ENCODE results near the gene SYNGR3. TPM values are rescaled to one million over a fixed set of nuclear protein-coding genes. Genes with fewer than 3 reads are reported as not detected.
"Not testable (repeated sequence)": the region's sequence is repeated elsewhere in the genome, so short reads cannot be mapped to it uniquely, and the experiment has no call there.

SYNGR3 gene
- polyA plus RNA-seq, 4 donors, result 0.45 to 5.4 (median 0.92) TPM

DNA sequence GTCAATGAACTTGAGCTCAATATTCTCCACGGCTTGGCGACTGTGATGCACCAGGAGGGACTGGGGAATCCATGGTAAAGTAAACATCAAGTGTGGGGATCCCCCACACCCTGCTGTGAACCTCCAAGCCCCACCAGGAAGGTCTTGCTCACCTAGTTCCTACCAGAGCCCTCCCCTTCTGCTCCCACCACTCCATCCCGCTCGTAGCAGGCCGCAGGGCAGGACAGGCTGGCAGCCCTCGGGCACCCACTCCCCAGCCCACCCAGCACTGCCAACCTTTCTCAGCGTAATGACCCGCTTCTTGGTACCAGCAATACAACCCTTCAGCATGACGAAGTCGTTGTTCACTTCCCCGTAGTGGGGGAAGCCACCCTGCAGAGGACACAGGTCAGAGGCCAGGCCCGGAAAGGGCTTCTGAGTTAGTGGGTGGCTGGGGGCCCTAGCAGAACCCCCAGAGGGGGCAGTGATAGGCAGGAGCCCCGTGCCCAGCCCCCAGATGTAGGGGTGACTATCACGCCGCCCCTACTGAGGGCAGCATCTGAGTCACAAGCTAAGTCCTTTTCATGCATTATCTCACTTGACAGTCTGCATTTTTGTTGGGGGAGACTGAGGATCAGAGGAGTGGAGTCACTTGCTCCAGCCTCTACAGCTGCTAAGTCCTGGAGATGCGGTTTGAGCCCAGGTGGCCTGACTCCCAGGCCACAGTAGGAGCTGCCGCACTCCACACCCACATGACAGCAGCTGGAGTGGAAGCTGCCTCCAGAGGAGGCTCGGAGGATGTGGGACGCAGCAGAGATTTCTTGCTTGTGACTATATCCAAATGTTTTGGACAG lies 44.0 kb upstream of the SYNGR3 start:
- no peak for DNase-seq
- H3K27me3 ChIP-seq (ENCODE audit: control insufficient read depth in 3 of 3, insufficient read depth in 3 of 3, low read length in 3 of 3), result no peaks in the 10 kb centered on the region
- WGBS, 3 donors, result 85 to 89% (median 85%) methylated on average over 19 of the region's 19 CpGs
- no peak overlapping the region for H3K27ac ChIP-seq (ENCODE audit: low read depth in 1 of 3, low read length in 2 of 3)
- H3K4me3 ChIP-seq (ENCODE audit: low read depth in 1 of 3, low read length in 3 of 3), result no peak overlapping the region
- H3K36me3 ChIP-seq (ENCODE audit: control insufficient read depth in 3 of 3, insufficient read depth in 2 of 3, low read depth in 1 of 3, low read length in 3 of 3), result peaks cover 0 to 6% (median 0%) of the 10 kb centered on the region in 3 donors
- no peak for FAIRE-seq
- no peaks in the 10 kb centered on the region for H3K9me3 ChIP-seq (ENCODE audit: control insufficient read depth in 2 of 2, insufficient read depth in 1 of 2, low read depth in 1 of 2, low read length in 1 of 2)
- H3K4me1 ChIP-seq (ENCODE audit: control insufficient read depth in 3 of 3, insufficient read depth in 2 of 3, low read depth in 1 of 3, low read length in 2 of 3), result peaks cover 0 to 20% (median 0%) of the 10 kb centered on the region in 3 donors

DNA sequence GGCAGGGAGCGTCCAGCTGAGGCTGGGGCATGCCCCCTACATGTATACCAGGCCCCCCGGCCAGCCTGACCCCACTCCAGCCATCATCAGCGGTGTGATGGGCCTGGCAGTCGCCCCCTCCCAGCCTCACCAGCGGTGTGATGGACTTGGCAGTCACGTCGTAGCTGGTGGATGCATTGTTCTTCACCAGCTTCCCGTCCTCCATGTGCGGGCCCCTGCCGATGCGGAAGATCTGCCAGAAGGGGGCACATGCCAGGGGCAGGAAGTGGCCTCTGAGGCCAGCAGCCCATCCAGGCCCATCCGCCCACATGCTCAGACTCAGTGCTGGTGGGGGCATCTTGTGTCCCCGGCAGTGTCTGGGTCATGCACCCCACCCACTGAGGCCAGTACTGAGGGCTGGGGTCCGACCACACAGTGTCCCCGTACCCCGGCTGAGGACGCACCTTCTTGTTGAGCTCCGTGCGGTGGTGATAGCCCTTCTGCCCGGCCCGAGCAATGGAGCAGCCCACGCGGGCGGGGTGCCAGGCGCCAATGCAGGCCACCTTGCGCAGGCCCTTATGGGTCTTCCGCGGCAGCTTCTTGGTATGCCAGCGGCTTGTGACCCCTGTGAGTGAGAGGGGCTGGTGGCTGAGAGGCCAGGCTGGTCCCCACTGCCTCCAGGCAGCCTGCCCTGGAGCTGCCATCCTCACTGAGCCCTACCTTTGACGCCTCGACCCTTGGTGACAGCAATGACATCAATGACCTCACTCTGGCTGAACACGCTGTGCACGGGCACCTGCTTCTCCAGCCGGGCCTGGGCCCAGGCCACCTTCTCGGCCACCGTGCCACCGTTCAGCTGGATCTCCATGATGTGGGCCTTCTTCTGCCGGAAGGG lies 43.0 kb upstream of the SYNGR3 start:
- Histone ChIP-seq H3K27me3 (ENCODE audit: control insufficient read depth in 3 of 3, insufficient read depth in 3 of 3, low read length in 3 of 3) (no peaks in the 10 kb centered on the region), H3K27ac (ENCODE audit: low read depth in 1 of 3, low read length in 2 of 3) (no peak overlapping the region), H3K36me3 (ENCODE audit: control insufficient read depth in 3 of 3, insufficient read depth in 2 of 3, low read depth in 1 of 3, low read length in 3 of 3) (no peaks in the 10 kb centered on the region), H3K4me3 (ENCODE audit: low read depth in 1 of 3, low read length in 3 of 3) (no peak overlapping the region), H3K4me1 (ENCODE audit: control insufficient read depth in 3 of 3, insufficient read depth in 2 of 3, low read depth in 1 of 3, low read length in 2 of 3) (peaks cover 0 to 10% (median 0%) of the 10 kb centered on the region in 3 donors), H3K9me3 (ENCODE audit: control insufficient read depth in 2 of 2, insufficient read depth in 1 of 2, low read depth in 1 of 2, low read length in 1 of 2) (no peaks in the 10 kb centered on the region)
- no peak for FAIRE-seq
- DNase-seq, result no peak
- 86 to 90% (median 89%) methylated on average over 30 to 38 of the region's 38 CpGs for WGBS, 3 donors

DNA sequence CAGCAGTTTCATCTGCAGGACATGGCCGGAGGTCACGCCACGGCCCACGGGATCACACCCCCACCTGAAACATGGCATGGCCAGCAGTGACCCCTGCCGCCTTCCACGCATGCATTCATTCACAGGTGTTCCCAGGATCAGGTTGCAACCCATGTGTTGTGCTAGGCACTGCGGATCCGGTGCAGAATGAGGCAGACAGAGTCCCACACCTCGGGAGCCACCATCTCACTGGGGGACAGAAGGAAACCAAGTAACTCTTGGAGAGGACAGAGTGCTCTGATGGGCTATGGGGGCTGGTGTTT lies 42.5 kb upstream of the SYNGR3 start:
- peaks cover 0 to 4% (median 0%) of the 10 kb centered on the region in 3 donors for H3K4me1 ChIP-seq (ENCODE audit: control insufficient read depth in 3 of 3, insufficient read depth in 2 of 3, low read depth in 1 of 3, low read length in 2 of 3)
- no peak overlapping the region for H3K4me3 ChIP-seq (ENCODE audit: low read depth in 1 of 3, low read length in 3 of 3)
- no peaks in the 10 kb centered on the region for H3K27me3 ChIP-seq (ENCODE audit: control insufficient read depth in 3 of 3, insufficient read depth in 3 of 3, low read length in 3 of 3)
- no peaks in the 10 kb centered on the region for H3K9me3 ChIP-seq (ENCODE audit: control insufficient read depth in 2 of 2, insufficient read depth in 1 of 2, low read depth in 1 of 2, low read length in 1 of 2)
- FAIRE-seq (no peak), DNase-seq (no peak)
- 84 to 92% (median 90%) methylated on average over 9 of the region's 9 CpGs for WGBS, 3 donors
- H3K36me3 ChIP-seq (ENCODE audit: control insufficient read depth in 3 of 3, insufficient read depth in 2 of 3, low read depth in 1 of 3, low read length in 3 of 3), result no peaks in the 10 kb centered on the region
- H3K27ac ChIP-seq (ENCODE audit: low read depth in 1 of 3, low read length in 2 of 3), result no peak overlapping the region

DNA sequence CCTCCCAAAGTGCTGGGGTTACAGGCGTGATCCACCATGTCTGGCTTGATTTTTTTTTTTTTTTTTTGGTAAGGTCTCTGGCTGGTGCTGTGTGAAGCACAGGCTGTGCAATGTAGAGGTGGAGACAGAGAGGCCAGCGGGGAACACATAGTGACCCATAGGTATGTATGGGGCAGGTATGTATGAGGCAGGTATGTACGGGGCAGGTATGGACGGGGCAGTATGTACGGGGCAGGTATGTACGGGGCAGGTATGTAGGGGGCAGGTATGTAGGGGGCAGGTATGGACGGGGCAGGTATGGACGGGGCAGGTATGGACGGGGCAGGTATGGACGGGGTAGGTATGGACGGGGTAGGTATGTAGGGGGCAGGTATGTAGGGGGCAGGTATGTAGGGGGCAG lies 40.3 kb upstream of the SYNGR3 start:
- H3K27me3 ChIP-seq (ENCODE audit: control insufficient read depth in 3 of 3, insufficient read depth in 3 of 3, low read length in 3 of 3), result peaks cover 0 to 3% (median 0%) of the 10 kb centered on the region in 3 donors
- no peak overlapping the region for H3K27ac ChIP-seq (ENCODE audit: low read depth in 1 of 3, low read length in 2 of 3)
- no peak overlapping the region for H3K4me3 ChIP-seq (ENCODE audit: low read depth in 1 of 3, low read length in 3 of 3)
- H3K9me3 ChIP-seq (ENCODE audit: control insufficient read depth in 2 of 2, insufficient read depth in 1 of 2, low read depth in 1 of 2, low read length in 1 of 2), result no peaks in the 10 kb centered on the region
- no peaks in the 10 kb centered on the region for H3K4me1 ChIP-seq (ENCODE audit: control insufficient read depth in 3 of 3, insufficient read depth in 2 of 3, low read depth in 1 of 3, low read length in 2 of 3)
- 91 to 95% (median 93%) methylated on average over 11 of the region's 11 CpGs for WGBS, 3 donors
- H3K36me3 ChIP-seq (ENCODE audit: control insufficient read depth in 3 of 3, insufficient read depth in 2 of 3, low read depth in 1 of 3, low read length in 3 of 3), result no peaks in the 10 kb centered on the region
- FAIRE-seq, result no peak
- no peak for DNase-seq

DNA sequence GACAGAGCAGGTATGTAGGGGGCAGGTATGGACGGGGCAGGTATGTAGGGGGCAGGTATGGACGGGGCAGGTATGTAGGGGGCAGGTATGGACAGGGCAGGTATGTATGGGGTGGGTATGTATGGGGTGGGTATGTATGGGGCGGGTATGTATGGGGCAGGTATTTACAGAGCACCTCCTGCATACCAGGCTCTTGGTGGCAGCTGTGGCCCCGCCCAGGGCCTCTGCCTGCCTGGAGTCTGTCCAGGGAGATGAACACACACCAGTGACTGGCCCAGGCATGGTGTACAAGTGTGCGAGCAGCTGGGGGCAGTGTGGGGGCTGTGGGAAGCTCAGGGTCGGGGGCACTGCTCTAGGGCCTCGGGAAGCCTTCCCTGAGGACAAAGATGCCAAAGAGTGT lies 39.7 kb upstream of the SYNGR3 start:
- no peak for FAIRE-seq
- Histone ChIP-seq H3K27me3 (ENCODE audit: control insufficient read depth in 3 of 3, insufficient read depth in 3 of 3, low read length in 3 of 3) (peaks cover 0 to 5% (median 0%) of the 10 kb centered on the region in 3 donors), H3K4me3 (ENCODE audit: low read depth in 1 of 3, low read length in 3 of 3) (no peak overlapping the region), H3K36me3 (ENCODE audit: control insufficient read depth in 3 of 3, insufficient read depth in 2 of 3, low read depth in 1 of 3, low read length in 3 of 3) (no peaks in the 10 kb centered on the region), H3K9me3 (ENCODE audit: control insufficient read depth in 2 of 2, insufficient read depth in 1 of 2, low read depth in 1 of 2, low read length in 1 of 2) (no peaks in the 10 kb centered on the region), H3K27ac (ENCODE audit: low read depth in 1 of 3, low read length in 2 of 3) (no peak overlapping the region), H3K4me1 (ENCODE audit: control insufficient read depth in 3 of 3, insufficient read depth in 2 of 3, low read depth in 1 of 3, low read length in 2 of 3) (no peaks in the 10 kb centered on the region)
- DNase-seq, result no peak
- WGBS, 3 donors, result 51 to 75% (median 70%) methylated on average over 5 to 7 of the region's 7 CpGs

DNA sequence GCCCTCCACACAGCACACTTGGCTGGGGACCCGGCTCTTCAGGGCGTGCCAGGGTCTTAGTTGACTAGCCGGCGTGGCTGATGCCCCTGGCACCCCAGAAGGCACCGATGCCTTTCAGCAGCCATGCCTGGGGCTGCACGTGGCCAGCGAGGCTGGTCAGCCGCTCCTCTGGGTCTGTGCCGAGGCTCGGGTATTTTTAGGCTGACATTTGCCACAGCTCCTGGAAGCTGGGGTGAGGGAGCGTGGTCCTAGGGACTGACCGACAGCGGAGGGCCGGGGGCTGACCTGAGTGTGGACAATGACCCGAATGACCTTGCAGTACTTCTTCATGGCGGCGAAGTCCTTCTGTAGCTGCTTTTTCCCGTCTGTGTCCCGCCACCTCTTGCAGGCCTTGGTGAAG lies 39.2 kb upstream of the SYNGR3 start:
- no peak for DNase-seq
- WGBS, 3 donors, result 84 to 91% (median 91%) methylated on average over 19 of the region's 19 CpGs
- no peak for FAIRE-seq
- H3K27me3 ChIP-seq (ENCODE audit: control insufficient read depth in 3 of 3, insufficient read depth in 3 of 3, low read length in 3 of 3), result peaks cover 0 to 6% (median 0%) of the 10 kb centered on the region in 3 donors
- H3K9me3 ChIP-seq (ENCODE audit: control insufficient read depth in 2 of 2, insufficient read depth in 1 of 2, low read depth in 1 of 2, low read length in 1 of 2), result no peaks in the 10 kb centered on the region
- no peaks in the 10 kb centered on the region for H3K4me1 ChIP-seq (ENCODE audit: control insufficient read depth in 3 of 3, insufficient read depth in 2 of 3, low read depth in 1 of 3, low read length in 2 of 3)
- H3K36me3 ChIP-seq (ENCODE audit: control insufficient read depth in 3 of 3, insufficient read depth in 2 of 3, low read depth in 1 of 3, low read length in 3 of 3), result no peaks in the 10 kb centered on the region
- no peak overlapping the region for H3K4me3 ChIP-seq (ENCODE audit: low read depth in 1 of 3, low read length in 3 of 3)
- H3K27ac ChIP-seq (ENCODE audit: low read depth in 1 of 3, low read length in 2 of 3), result no peak overlapping the region

DNA sequence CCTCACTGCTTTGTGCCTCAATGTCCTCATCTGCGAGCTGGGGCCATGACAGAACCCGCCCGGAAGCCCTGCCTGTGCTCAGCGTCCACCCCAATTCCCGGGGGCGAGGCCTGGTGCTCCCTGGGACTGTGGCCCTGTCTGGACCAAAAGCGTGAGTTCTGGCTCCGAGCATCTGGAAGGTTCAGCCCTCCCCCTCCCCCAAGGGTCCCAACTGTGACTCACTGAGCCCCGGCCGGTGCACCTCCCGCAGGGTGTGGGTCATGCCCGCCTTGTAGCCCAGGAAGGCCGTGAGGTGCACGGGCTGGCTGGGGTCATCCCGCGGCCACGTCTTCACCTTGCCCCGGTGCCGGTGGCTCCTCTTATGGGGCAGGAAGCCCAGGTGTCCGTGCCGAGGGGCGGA lies 36.0 kb upstream of the SYNGR3 start:
- DNase-seq (no peak), FAIRE-seq (no peak)
- no peak overlapping the region for H3K4me3 ChIP-seq (ENCODE audit: low read depth in 1 of 3, low read length in 3 of 3)
- 85 to 89% (median 87%) methylated on average over 20 to 22 of the region's 22 CpGs for WGBS, 3 donors
- no peaks in the 10 kb centered on the region for H3K36me3 ChIP-seq (ENCODE audit: control insufficient read depth in 3 of 3, insufficient read depth in 2 of 3, low read depth in 1 of 3, low read length in 3 of 3)
- peaks cover 0 to under 1% (median 0%) of the 10 kb centered on the region in 3 donors for H3K4me1 ChIP-seq (ENCODE audit: control insufficient read depth in 3 of 3, insufficient read depth in 2 of 3, low read depth in 1 of 3, low read length in 2 of 3)
- peaks cover 0 to 13% (median 0%) of the 10 kb centered on the region in 3 donors for H3K27me3 ChIP-seq (ENCODE audit: control insufficient read depth in 3 of 3, insufficient read depth in 3 of 3, low read length in 3 of 3)
- H3K27ac ChIP-seq (ENCODE audit: low read depth in 1 of 3, low read length in 2 of 3), result no peak overlapping the region
- H3K9me3 ChIP-seq (ENCODE audit: control insufficient read depth in 2 of 2, insufficient read depth in 1 of 2, low read depth in 1 of 2, low read length in 1 of 2), result no peaks in the 10 kb centered on the region

DNA sequence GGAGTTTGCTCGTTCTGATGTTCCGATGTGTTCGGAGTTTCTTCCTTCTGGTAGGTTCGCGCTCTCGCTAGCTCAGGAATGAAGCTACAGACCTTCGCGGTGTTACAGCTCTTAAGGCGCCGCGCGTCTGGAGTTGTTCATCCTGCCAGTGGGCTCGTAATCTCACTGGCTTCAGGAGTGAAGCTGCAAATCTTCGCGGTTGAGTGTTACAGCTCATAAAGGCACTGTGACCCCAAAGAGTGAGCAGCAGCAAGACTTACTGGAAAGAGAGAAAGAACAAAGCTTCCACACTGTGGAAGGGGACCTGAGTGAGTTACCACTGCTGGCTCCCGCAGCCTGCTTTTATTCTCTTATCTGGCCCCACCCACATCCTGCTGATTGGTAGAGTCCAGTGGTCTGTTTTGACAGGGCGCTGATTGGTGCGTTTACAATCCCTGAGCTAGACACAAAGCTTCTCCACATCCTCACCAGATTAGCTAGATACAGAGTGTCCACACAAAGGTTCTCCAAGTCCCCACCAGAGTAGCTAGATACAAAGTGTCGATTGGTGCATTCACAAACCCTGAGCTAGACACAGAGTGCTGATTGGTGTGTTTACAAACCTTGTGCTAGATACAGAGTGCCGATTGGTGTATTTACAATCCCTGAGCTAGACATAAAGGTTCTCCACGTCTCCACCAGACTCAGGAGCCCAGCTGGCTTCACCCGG lies 32.2 kb upstream of the SYNGR3 start:
- WGBS, 3 donors, result 82 to 92% (median 87%) methylated on average over 20 to 21 of the region's 22 CpGs
- not testable (repeated sequence) for H3K9me3 ChIP-seq (ENCODE audit: control insufficient read depth in 2 of 2, insufficient read depth in 1 of 2, low read depth in 1 of 2, low read length in 1 of 2); FAIRE-seq; H3K4me3 ChIP-seq (ENCODE audit: low read depth in 1 of 3, low read length in 3 of 3); DNase-seq; H3K27ac ChIP-seq (ENCODE audit: low read depth in 1 of 3, low read length in 2 of 3)
- Histone ChIP-seq H3K27me3 (ENCODE audit: control insufficient read depth in 3 of 3, insufficient read depth in 3 of 3, low read length in 3 of 3) (peaks cover 0 to 15% (median 0%) of the 10 kb centered on the region in 3 donors), H3K4me1 (ENCODE audit: control insufficient read depth in 3 of 3, insufficient read depth in 2 of 3, low read depth in 1 of 3, low read length in 2 of 3) (peaks cover 0 to 20% (median 3%) of the 10 kb centered on the region in 3 donors), H3K36me3 (ENCODE audit: control insufficient read depth in 3 of 3, insufficient read depth in 2 of 3, low read depth in 1 of 3, low read length in 3 of 3) (peaks cover 3 to 23% (median 10%) of the 10 kb centered on the region in 3 donors)
